Right lobe of liver (tissue), 4 donors: ENCODE results near the gene HABP4.

Experiments used
- POLR2A ChIP-seq: fragments of 450-650 bp; IDR thresholded peaks from one replicate; pipeline ENCODE4 v1.6.1; 2017; ENCODE audit warnings: antibody characterized with exemption, mild to moderate bottlenecking
- TF ChIP-seq, protein P1 (sequence below), 4 donors: fragments of 200-600 bp in 3 of 4; fragments of 450-650 bp in 1 of 4; IDR thresholded peaks; one replicate each; pipeline versions ENCODE4 v1.5.1 to v1.8.0; 2016 to 2022; ENCODE audit warnings: antibody characterized with exemption in 4 of 4, mild to moderate bottlenecking in 2 of 4
- donor health status: DM: no; HTN: no; CAD: no.
- donor health status: DM: no; HTN: no; CAD: no.
- donor health status: DM: no; HTN: yes; CAD: no.

DNA sequence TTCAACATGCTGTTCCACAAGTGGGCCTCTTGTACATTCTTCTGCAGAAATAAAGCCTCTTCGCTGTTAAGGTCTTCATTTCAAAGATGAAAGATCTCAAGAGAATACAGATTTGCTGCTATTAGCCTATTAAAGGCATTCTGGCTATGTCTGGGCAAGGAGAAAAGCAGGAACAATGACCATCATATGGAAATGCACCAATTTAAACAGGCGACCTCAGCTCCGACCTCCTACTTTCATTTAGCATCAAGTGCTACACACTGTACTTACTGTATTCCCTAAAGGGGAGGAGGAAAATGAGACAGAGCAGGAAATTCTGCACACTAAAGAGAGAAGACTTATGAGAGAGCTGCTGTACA is 64.8 kb downstream of the HABP4 start:
- TF ChIP-seq, protein P1, sequence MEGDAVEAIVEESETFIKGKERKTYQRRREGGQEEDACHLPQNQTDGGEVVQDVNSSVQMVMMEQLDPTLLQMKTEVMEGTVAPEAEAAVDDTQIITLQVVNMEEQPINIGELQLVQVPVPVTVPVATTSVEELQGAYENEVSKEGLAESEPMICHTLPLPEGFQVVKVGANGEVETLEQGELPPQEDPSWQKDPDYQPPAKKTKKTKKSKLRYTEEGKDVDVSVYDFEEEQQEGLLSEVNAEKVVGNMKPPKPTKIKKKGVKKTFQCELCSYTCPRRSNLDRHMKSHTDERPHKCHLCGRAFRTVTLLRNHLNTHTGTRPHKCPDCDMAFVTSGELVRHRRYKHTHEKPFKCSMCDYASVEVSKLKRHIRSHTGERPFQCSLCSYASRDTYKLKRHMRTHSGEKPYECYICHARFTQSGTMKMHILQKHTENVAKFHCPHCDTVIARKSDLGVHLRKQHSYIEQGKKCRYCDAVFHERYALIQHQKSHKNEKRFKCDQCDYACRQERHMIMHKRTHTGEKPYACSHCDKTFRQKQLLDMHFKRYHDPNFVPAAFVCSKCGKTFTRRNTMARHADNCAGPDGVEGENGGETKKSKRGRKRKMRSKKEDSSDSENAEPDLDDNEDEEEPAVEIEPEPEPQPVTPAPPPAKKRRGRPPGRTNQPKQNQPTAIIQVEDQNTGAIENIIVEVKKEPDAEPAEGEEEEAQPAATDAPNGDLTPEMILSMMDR (IDR thresholded peaks at IDR 0.05) = no peak
- TF ChIP-seq POLR2A = no peak
